Stimulated activated CD8-positive, alpha-beta memory T cell treated with anti-CD3 and anti-CD28 coated beads, Interleukin-7, amount 100 ng/mL, for 48 hours (primary cell): ENCODE measurements around the gene CTLA4.
"Not testable (repeated sequence)": the region's sequence is repeated elsewhere in the genome, so short reads cannot be mapped to it uniquely, and the experiment has no call there.

Source experiments
- DNase-seq, 2 donors: peaks; one replicate each; pipeline ENCODE4 v3.0.0-alpha.2; 2020; ENCODE audit warnings: low read depth in 1 of 2; ENCODE audit errors: extremely low read depth in 1 of 2

CTLA4 gene

DNA sequence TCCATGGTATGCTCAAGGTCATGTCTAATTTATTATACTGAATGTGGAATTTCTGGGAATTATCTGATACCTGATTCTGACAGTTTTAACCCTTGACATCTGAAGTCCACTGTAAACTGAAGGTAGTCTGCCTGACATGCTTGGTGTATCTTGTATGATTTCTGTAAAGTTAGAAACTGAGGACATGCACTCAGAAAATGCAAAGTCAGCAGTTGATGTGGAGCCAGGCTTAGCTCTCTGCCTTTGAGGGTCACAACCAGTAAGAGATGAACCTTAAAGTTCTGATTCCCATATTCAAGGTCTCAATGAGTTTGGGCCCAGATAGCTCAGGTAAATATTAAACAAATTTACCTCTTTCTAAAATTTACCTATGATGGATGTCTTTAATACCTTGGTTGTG lies 12.3 kb upstream of the CTLA4 start:
- no peak for DNase-seq

DNA sequence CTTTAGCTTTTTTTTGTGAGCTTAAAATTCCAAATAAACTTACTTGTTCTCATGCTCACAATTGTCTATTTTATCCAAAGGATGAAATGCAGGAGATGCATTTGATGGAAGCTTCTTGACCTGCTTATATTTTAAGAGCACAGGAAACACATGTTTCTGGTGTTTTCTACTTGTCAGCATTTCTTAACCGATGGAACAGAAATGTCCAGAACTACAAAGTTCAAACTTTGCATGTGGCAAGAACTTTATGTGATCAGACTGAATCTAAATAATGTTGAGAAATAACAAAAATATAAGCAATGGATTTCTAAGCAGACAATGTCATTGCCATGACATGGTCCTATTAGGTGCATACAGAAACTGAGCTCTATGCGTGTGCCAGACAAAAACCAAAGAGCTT lies 9.9 kb upstream of the CTLA4 start:
- no peak for DNase-seq

DNA sequence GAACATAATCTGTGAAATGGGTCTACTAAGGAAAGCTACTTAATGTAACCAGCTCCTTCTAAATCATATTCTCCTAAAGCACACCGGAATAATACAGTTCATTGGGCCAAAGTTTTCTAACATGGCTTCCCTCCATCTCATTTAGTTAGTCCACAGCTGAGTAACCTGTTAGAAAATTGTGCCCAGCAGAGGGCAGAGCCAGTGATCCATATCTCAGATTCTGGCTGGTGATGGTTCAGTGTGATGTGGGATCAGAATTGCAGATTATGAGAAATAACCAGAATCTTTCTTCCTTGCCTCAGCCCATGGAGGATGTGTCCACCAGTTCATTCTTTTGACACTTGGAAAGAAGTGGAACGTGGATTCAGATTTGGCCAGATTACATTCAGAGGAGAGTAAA lies 9.4 kb upstream of the CTLA4 start:
- DNase-seq, result no peak

DNA sequence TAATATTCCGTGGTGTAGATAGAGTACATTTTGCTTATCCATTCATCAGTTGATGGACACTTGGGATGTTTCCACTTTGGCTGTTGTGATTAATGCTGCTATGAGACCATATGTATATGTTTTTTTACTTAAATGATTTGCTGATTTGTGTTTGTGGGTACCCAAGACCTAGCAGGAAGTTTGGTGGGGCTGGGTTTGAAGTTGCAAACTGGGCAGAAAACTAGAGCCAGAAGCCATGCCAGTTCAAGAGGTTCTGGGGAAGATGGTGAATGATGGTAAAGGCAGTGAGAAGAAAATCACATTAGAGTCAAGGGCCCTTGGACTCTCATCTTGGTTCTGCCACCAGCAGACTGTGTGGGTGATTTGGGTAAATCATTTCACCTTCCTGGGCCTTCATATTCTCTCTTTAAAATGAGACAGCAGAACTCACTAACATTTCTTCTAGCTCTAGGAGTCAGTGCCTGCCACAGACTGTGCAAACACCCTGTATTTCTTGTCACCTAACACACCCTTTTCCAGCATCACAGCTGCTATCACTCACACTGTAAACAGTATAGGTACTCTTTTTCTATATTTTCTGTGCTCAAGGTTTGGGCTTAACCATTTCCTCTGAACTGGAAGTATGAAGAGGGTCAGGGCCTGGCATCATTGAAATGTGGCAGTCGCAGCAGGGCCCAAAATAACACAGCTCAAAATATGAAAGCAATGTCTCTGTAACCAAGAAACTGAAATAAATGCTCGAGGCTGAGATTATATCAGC lies 8.4 kb upstream of the CTLA4 start:
- DNase-seq, result no peak

DNA sequence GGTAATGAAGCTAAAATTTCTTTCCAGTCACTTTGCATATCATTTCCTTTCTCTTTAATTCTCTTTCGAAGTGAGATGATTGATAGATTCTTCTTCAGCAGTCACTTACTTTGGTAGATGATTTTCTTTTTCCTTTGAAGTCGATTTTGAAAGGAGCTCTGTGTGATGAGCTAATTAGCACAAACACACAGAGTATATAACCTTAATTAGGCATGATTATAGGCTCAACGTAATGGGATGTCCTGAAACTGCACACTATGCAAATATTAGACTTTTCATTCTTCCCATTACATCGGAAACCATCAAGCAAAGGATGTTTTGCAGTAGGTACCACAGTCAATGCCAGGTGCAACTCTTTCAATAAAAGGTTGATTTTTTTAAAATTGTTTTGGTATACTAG lies 6.4 kb upstream of the CTLA4 start:
- DNase-seq, result no peak

DNA sequence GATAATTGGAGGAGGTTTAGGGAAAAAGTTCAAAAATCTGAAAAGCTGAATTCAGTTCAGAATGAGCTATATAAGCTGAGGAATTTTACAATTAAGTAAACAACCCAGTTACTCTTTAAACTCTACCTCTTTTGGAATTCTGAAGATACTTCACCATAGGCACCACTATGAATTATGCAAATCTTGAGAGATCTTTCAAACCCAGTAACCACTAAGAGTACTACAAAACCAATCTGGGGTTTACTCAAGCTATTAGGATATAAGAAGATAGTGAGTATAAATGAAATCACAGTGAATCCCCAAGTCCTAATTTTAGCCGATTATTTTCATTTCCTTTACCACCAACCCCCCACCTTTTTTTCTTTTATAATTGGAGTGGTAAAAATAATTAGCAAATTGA lies 6.0 kb upstream of the CTLA4 start:
- DNase-seq, result no peak

DNA sequence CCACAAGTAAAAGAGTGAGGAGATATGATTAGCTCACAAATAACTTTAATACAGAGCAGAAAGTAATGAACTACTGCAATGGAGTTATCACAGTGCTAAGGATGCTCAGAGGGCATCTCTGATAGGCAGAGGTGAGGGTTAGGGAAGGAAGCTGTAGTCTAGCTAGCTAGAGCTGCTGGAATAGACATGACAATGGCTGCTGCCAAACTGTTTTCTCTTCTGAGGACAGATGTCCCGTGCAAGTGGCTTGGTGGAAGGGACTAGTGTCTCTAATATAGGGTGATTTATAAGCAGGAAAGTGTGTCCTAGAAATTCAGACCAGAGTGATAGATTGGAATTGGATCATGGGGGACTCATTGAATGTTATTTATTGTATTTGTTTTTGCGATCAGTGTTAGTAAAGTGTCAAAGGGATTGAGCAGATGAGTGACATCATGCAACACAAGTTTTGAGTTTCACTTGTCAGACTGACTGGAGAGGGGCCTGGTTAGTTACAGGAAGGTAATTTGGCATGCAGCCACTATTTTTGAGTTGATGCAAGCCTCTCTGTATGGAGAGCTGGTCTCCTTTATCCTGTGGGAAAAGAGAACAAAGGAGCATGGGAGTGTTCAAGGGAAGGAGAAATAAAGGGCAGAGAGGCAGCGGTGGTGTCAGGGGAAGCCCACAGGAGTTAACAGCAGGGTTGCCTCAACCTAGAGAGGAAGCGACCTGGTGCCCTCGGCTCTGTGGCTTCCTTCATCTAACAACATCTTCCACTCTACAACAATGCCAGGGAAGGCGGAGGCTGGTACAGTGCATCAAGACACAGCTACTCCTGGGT lies 1.9 kb downstream of the CTLA4 start:
- peak in 1 of 2 donors; percentile 34 for DNase-seq

DNA sequence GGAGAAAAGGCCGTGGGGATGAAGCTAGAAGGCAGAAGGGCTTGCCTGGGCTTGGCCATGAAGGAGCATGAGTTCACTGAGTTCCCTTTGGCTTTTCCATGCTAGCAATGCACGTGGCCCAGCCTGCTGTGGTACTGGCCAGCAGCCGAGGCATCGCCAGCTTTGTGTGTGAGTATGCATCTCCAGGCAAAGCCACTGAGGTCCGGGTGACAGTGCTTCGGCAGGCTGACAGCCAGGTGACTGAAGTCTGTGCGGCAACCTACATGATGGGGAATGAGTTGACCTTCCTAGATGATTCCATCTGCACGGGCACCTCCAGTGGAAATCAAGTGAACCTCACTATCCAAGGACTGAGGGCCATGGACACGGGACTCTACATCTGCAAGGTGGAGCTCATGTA lies 2.9 kb downstream of the CTLA4 start:
- no peak for DNase-seq

DNA sequence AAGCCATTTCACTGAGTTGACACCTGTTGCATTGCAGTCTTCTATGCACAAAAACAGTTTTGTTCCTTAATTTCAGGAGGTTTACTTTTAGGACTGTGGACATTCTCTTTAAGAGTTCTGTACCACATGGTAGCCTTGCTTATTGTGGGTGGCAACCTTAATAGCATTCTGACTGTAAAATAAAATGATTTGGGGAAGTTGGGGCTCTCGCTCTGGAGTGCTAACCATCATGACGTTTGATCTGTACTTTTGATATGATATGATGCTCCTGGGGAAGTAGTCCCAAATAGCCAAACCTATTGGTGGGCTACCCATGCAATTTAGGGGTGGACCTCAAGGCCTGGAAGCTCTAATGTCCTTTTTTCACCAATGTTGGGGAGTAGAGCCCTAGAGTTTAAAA lies 3.4 kb downstream of the CTLA4 start:
- no peak for DNase-seq

DNA sequence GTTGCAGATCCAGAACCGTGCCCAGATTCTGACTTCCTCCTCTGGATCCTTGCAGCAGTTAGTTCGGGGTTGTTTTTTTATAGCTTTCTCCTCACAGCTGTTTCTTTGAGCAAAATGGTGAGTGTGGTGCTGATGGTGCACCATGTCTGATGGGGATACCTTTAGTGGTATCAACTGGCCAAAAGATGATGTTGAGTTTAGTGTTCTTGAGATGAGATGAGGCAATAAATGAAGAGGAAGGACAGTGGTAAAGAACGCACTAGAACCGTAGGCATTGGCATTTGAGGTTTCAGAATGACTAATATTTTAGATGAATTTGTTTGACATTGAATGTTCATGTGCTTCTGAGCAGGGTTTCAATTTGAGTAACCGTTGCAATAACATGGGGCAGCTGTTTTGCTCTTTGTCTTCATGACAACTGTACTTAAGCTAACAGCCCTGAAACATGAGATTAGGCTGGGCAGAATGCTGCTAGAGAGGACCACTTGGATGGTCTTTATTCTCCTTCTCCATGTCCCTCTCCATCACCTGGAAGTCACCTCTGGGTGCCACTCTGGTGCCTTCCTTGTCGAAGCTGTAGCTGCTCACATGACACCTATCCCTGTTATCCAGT lies 3.9 kb downstream of the CTLA4 start:
- DNase-seq, result no peak

DNA sequence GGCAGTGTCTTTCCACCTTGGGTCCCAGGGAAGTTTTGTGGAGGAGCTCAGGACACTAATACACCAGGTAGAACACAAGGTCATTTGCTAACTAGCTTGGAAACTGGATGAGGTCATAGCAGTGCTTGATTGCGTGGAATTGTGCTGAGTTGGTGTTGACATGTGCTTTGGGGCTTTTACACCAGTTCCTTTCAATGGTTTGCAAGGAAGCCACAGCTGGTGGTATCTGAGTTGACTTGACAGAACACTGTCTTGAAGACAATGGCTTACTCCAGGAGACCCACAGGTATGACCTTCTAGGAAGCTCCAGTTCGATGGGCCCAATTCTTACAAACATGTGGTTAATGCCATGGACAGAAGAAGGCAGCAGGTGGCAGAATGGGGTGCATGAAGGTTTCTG lies 5.9 kb downstream of the CTLA4 start:
- no peak for DNase-seq

DNA sequence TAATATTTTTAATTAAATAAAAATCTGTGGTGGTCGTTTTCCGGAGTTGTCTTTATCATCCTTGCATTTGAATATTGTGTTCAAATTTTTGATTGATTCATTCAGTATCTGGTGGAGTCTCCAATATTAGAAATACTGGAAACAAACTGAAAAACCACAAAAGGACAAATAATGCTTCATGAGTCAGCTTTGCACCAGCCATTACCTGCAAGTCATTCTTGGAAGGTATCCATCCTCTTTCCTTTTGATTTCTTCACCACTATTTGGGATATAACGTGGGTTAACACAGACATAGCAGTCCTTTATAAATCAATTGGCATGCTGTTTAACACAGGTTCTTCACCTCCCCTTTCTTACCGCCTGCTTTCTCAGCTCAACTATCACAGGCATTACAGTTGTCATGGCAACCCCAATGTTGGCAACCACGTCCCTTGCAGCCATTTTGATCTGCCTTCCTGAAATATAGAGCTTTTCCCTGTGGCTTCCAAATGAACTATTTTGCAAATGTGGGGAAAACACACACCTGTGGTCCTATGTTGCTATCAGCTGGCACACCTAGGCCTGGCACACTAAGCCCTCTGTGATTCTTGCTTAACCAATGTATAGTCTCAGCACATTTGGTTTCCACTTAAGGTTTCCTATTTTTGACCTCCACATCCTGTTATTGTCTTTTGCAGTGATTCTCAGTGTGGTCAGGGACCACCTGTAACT lies 6.5 kb downstream of the CTLA4 start:
- DNase-seq, result no peak

DNA sequence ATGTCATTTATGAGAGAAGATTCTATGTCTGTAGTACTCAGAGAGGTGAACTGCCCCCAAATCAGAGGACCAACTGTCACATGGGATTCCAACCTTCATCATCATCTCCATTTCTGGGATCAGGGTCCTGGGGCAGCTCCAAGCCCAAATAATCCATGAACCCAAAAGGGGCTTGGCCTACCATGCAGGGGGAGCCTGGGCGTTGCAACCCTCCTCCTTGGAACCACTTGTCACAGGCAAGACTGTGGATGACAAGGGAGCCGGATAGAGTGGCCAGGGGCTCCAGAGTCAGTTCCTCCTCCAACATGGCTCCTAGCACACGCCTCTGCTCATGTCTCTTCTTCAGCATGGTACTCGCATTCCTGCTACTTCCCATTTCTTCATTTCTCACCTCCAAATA lies 7.9 kb downstream of the CTLA4 start:
- DNase-seq, result no peak

DNA sequence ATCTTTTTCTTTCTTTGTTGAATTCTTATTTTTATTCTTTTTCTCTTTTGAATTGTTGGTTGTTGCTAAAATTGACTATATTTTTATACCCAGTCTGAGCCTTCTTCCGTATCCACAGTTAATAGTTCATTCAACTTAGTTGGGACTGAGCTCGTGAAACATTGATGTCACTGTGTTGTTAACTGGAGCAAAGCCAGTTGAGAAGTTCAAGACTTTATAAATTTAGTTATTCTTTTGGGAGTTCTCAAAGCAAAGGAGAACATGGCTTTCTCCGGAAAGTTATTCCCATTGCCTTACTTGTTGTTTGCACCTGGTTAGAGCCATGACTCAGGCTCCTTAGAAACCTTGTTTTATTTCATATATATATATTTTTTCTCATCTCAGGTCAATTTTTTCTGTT lies 8.8 kb downstream of the CTLA4 start:
- no peak for DNase-seq

DNA sequence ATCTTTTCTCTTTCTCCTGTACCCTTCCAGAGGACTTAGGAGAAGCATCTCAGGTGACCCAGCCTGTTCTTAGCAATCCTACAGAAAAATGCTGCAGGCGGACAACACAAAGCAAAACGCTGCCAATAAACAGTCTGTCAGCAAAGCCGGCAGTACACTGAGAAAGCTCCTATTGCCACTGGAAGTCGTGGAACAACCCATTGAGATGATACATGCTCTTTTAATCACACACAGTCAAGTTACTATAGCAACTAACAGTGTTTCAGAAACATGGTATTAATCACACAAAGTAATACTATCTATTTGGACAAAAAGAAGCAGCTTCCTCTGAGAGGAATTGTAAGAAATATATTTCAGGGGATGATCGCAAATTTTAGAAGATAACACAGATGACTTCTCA lies 10.5 kb downstream of the CTLA4 start:
- DNase-seq, result no peak

DNA sequence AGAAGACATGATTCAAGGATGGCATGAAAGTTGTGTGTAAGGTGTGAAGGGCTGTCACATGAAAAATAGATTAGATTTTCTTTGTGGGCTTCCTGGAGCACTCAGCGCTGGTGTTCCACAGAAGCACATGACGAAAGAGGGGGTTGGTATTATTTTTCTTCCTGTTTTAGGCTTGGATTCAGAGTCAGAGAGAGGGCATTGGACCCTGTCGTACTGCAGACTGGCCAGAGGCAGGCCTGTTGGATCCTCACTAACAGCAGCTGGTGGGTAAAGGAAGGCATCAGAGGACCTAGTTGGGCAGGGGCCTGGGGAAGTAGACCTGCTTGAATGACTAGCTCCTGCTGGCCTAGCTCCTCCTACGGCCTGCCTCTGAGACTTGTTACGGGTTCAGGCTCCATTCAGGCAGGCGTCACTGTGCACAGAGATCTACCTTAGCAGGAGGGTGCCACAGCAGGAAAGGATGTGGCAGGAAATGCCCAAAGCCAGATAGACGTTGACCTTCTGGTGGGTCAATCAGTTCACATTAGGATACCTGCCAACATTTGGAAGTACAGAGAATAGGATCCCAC lies 13.1 kb downstream of the CTLA4 start:
- DNase-seq, result no peak

DNA sequence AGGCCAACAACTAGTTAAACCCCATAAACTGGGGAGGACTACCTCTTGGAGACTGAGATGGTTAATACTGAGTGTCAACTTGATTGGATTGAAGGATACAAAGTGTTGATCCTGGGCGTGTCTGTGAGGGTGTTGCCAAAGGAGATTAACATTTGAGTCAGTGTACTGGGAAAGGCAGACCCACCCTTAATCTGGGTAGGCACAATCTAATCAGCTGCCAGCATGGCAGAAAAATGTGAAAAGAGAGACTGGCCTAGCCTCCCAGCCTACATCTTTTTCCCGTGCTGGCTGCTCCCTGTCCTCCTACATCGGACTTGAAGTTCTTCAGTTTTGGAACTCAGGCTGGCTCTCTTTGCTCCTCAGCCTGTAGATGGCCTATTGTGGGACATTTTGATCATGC lies 13.6 kb downstream of the CTLA4 start:
- not testable (repeated sequence) for DNase-seq

DNA sequence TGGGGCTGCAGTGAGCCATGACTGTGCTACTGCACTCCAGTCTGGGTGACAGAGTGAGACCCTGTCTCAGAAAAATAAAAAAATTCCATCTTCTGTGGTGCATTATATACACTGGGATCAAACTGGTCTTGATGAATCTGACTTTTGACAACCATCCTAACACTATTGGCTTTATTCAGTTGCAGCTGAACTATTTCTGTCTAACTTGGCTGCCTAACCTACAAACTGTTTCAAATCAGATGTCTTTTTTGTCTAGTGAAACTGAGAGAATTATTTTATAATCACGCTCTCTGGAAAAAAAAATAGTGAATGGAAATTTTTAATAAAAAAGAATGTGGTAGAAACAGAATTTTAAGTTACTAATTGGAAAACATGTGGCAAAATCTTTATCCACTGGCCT lies 15.0 kb downstream of the CTLA4 start:
- DNase-seq, result no peak

DNA sequence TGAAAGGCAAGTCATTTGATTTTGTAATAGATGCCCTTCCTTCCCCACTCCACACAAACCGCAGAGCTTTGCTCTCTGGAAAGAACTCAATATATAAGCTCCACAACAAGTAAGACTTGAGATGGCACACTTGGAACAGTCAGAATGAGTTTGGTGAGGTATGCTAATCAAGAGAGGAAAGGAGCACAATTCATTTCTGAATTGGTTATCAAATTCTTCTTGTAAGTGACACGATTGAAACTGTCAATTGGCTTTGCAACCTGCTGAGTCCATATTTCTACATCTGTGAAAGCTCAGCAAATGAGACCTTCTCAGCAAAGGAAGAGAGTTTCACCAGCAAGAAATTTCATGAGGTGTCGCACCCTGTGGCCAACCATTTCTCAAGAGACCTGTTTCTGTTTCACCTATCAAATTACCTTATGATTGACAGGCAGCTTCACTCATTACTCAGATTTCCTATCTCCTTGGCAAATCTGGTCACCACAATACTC lies 19.1 kb downstream of the CTLA4 start:
- DNase-seq, result peak in 1 of 2 donors; percentile 68

DNA sequence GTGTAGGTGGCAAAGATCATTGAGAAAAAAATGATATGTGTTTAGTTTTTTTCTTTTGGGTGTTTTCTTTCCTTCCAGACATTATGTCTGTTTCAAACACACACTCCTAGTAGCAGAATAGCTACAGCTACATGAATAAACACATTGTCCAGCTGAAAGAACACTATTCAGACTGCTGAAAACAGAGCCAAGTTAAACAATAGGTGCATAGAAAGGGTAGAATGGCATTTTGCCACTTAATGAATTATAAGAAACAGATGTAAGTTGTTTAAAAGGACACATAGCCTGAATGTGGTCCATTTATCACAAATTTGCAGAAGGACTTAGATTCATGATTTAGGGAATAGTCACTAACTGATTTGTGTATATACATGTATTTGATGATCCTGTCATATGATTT lies 20.1 kb downstream of the CTLA4 start:
- DNase-seq, result no peak

DNA sequence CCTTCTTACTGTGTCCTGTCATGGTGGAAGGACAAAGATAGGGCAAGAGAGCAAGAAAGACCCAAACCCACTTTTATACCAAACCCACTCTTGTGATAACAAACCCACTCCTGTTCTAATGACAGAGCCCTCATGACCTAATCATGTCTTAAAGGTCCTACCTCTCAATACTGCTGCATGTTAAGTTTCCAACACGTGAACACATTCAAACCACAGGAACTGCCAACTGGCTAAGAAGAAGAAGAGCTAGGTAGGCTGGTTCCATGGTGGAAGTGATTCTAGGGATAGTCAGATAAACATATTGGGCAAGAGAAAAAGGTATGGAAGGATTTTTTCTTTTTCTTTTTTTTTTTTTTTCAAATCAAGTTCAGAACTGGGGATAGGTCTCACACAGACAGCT lies 22.0 kb downstream of the CTLA4 start:
- no peak for DNase-seq
